ENCODE results near the gene ATP1A3. TPM values are rescaled to one million over a fixed set of nuclear protein-coding genes. Genes with fewer than 3 reads are reported as not detected.

ATP1A3 gene
- total RNA-seq, 1 donor from 2014 or later = 23.2 TPM

GRCh38 chr19:41936961-41937360, 57.1 kb downstream of the ATP1A3 start:
- Mint-ChIP-seq H3K4me3 (no peak overlapping the region), H3K9me3 (no peaks in the 10 kb centered on the region), H3K36me3 (ENCODE audit: low read depth) (no peaks in the 10 kb centered on the region), H3K27ac (ENCODE audit: unreplicated experiment) (no peak overlapping the region), H3K4me1 (peaks cover 19% of the 10 kb centered on the region), H3K27me3 (ENCODE audit: low read depth) (peaks cover 70% of the 10 kb centered on the region)
- DNase-seq (ENCODE audit: low read depth, low spot score) = no peak
- TF ChIP-seq CTCF (conservative IDR thresholded peaks at IDR 0.05) = no peak

- peak overlapping the region; percentile 81 for H3K27ac Mint-ChIP-seq (ENCODE audit: unreplicated experiment)
- no peak for DNase-seq (ENCODE audit: low read depth, low spot score)
- no peak for TF ChIP-seq CTCF (conservative IDR thresholded peaks at IDR 0.05)
- peaks cover 71% of the 10 kb centered on the region for H3K27me3 Mint-ChIP-seq (ENCODE audit: low read depth)
- no peaks in the 10 kb centered on the region for H3K36me3 Mint-ChIP-seq (ENCODE audit: low read depth)
- H3K4me1 Mint-ChIP-seq = peaks cover 15% of the 10 kb centered on the region
- H3K9me3 Mint-ChIP-seq = no peaks in the 10 kb centered on the region
- H3K4me3 Mint-ChIP-seq = peak overlapping the region; percentile 39
These were observed 57.6 kb downstream of the ATP1A3 start for GRCh38 chr19:41936416-41936850.

- H3K4me3 Mint-ChIP-seq = no peak overlapping the region
- no peaks in the 10 kb centered on the region for H3K36me3 Mint-ChIP-seq (ENCODE audit: low read depth)
- no peak overlapping the region for H3K27ac Mint-ChIP-seq (ENCODE audit: unreplicated experiment)
- peaks cover 72% of the 10 kb centered on the region for H3K27me3 Mint-ChIP-seq (ENCODE audit: low read depth)
- no peak for TF ChIP-seq CTCF (conservative IDR thresholded peaks at IDR 0.05)
- no peaks in the 10 kb centered on the region for H3K9me3 Mint-ChIP-seq
- DNase-seq (ENCODE audit: low read depth, low spot score) = no peak
- H3K4me1 Mint-ChIP-seq = peaks cover 13% of the 10 kb centered on the region
These were observed 58.1 kb downstream of the ATP1A3 start for GRCh38 chr19:41935760-41936415.

GRCh38 chr19:41934849-41935374, 59.1 kb downstream of the ATP1A3 start:
- TF ChIP-seq CTCF (conservative IDR thresholded peaks at IDR 0.05) = peak; percentile 86
- peak overlapping the region; percentile 11 for H3K4me3 Mint-ChIP-seq
- DNase-seq (ENCODE audit: low read depth, low spot score) = peak; percentile 93
- H3K27me3 Mint-ChIP-seq (ENCODE audit: low read depth) = peaks cover 78% of the 10 kb centered on the region
- H3K4me1 Mint-ChIP-seq = peaks cover 13% of the 10 kb centered on the region
- no peaks in the 10 kb centered on the region for H3K36me3 Mint-ChIP-seq (ENCODE audit: low read depth)
- H3K9me3 Mint-ChIP-seq = no peaks in the 10 kb centered on the region
- H3K27ac Mint-ChIP-seq (ENCODE audit: unreplicated experiment) = no peak overlapping the region

GRCh38 chr19:41933693-41934426, 60.2 kb downstream of the ATP1A3 start:
- H3K4me3 Mint-ChIP-seq = no peak overlapping the region
- no peak overlapping the region for H3K27ac Mint-ChIP-seq (ENCODE audit: unreplicated experiment)
- H3K36me3 Mint-ChIP-seq (ENCODE audit: low read depth) = no peaks in the 10 kb centered on the region
- no peak for DNase-seq (ENCODE audit: low read depth, low spot score)
- H3K27me3 Mint-ChIP-seq (ENCODE audit: low read depth) = peaks cover 85% of the 10 kb centered on the region
- peaks cover 18% of the 10 kb centered on the region for H3K4me1 Mint-ChIP-seq
- no peaks in the 10 kb centered on the region for H3K9me3 Mint-ChIP-seq
- TF ChIP-seq CTCF (conservative IDR thresholded peaks at IDR 0.05) = no peak
